ENCODE results near the gene DCDC2.

DCDC2 gene

GRCh38 chr6:24195836-24196597 is 161.8 kb downstream of the DCDC2 start:
- no peak overlapping the region for H3K9ac ChIP-seq (ENCODE audit: low read depth, low read length)
- TF ChIP-seq CTCF (IDR thresholded peaks at IDR 0.05; ENCODE audit: borderline replicate concordance, extremely low read depth, low read length, poor library complexity, severe bottlenecking) (no peak), EZH2 (IDR thresholded peaks at IDR 0.05; ENCODE audit: borderline replicate concordance, low read depth, low read length, severe bottlenecking) (no peak)
- no peaks in the 10 kb centered on the region for H3K4me1 ChIP-seq (ENCODE audit: insufficient read depth, low read length)
- no peaks in the 10 kb centered on the region for H3K36me3 ChIP-seq (ENCODE audit: insufficient read depth, low read length)
- no peak overlapping the region for H3K4me3 ChIP-seq (ENCODE audit: low read depth in 1 of 2, low read length in 2 of 2)
- H4K20me1 ChIP-seq (ENCODE audit: insufficient read depth, low read length): no peaks in the 10 kb centered on the region
- H3K9me3 ChIP-seq (ENCODE audit: insufficient read depth, low read length, severe bottlenecking): no peaks in the 10 kb centered on the region
- H3K27me3 ChIP-seq (ENCODE audit: insufficient read depth, low read length, poor library complexity): peaks cover 4% of the 10 kb centered on the region
- DNase-seq (no peak), ATAC-seq (ENCODE audit: insufficient read depth, low read depth) (no peak)
- no peaks in the 10 kb centered on the region for H3K79me2 ChIP-seq (ENCODE audit: insufficient read depth, low read length)
- H2AFZ ChIP-seq (ENCODE audit: low read depth, low read length): no peak overlapping the region
- no peak overlapping the region for H3K27ac ChIP-seq (ENCODE audit: low read length)
- H3K4me2 ChIP-seq (ENCODE audit: insufficient read depth, low read length): no peak overlapping the region

DNA sequence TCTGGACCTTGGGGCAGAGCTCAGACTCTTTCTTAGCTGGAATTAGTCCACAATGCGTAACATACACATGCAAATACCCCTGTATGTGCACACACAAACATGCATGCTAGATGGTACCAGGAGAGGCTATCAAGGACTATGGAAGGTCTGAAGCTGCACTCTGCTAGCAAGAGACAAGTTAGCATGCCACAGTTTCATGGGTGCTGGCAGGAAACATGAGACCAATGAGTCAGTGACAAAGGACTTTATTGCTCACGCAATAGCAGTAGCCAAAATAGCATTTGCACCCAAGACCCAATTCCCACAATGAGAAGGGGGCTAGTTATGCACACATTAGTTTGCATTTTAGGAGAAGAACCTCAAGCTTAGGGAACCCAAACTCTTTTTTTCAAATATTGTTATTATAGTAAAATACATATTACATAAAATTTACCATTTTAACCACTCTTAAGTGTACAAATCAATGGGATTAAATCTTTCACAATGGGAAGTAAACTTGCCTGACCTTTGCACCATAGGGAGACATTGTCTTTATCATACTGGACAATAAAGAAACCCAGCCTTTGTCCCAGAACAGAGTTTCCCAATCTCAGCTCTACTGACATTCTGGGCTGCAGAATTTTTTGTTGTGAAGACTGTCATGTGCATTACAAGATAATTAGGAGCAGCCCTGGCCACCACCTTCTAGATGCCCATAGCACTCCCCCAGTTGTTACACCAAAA is 162.7 kb downstream of the DCDC2 start:
- no peak overlapping the region for H3K9ac ChIP-seq (ENCODE audit: low read depth, low read length)
- H3K4me1 ChIP-seq (ENCODE audit: insufficient read depth, low read length): no peaks in the 10 kb centered on the region
- H3K27me3 ChIP-seq (ENCODE audit: insufficient read depth, low read length, poor library complexity): peaks cover 4% of the 10 kb centered on the region
- no peaks in the 10 kb centered on the region for H3K79me2 ChIP-seq (ENCODE audit: insufficient read depth, low read length)
- no peak overlapping the region for H2AFZ ChIP-seq (ENCODE audit: low read depth, low read length)
- H3K4me2 ChIP-seq (ENCODE audit: insufficient read depth, low read length): no peak overlapping the region
- no peaks in the 10 kb centered on the region for H3K36me3 ChIP-seq (ENCODE audit: insufficient read depth, low read length)
- DNase-seq (no peak), ATAC-seq (ENCODE audit: insufficient read depth, low read depth) (no peak)
- H3K9me3 ChIP-seq (ENCODE audit: insufficient read depth, low read length, severe bottlenecking): no peaks in the 10 kb centered on the region
- TF ChIP-seq EZH2 (IDR thresholded peaks at IDR 0.05; ENCODE audit: borderline replicate concordance, low read depth, low read length, severe bottlenecking) (no peak), CTCF (IDR thresholded peaks at IDR 0.05; ENCODE audit: borderline replicate concordance, extremely low read depth, low read length, poor library complexity, severe bottlenecking) (no peak)
- no peaks in the 10 kb centered on the region for H4K20me1 ChIP-seq (ENCODE audit: insufficient read depth, low read length)
- H3K4me3 ChIP-seq (ENCODE audit: low read depth in 1 of 2, low read length in 2 of 2): no peak overlapping the region
- no peak overlapping the region for H3K27ac ChIP-seq (ENCODE audit: low read length)

DNA sequence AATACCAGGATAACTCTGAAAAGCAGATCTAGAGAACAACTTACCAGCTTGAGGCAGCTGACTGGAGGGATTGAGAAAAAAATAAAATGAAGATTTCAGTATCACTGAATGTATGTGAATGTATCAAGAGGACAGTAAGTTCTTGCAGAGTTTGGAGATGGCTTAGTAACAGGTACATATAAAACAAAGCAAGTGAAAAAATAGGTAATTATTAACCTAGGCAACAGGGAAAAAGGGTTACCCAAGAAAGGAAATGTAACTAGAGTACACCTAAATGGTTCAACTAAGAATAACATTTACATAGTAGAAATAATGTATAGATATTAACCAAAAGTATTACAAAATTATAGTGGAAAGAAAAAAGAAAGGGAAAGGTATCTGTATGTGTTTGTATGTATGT is 164.5 kb downstream of the DCDC2 start:
- TF ChIP-seq EZH2 (IDR thresholded peaks at IDR 0.05; ENCODE audit: borderline replicate concordance, low read depth, low read length, severe bottlenecking) (no peak), CTCF (IDR thresholded peaks at IDR 0.05; ENCODE audit: borderline replicate concordance, extremely low read depth, low read length, poor library complexity, severe bottlenecking) (no peak)
- Histone ChIP-seq H3K9ac (ENCODE audit: low read depth, low read length) (no peak overlapping the region), H3K36me3 (ENCODE audit: insufficient read depth, low read length) (no peaks in the 10 kb centered on the region), H3K4me2 (ENCODE audit: insufficient read depth, low read length) (no peak overlapping the region), H3K79me2 (ENCODE audit: insufficient read depth, low read length) (no peaks in the 10 kb centered on the region), H3K9me3 (ENCODE audit: insufficient read depth, low read length, severe bottlenecking) (no peaks in the 10 kb centered on the region), H3K4me1 (ENCODE audit: insufficient read depth, low read length) (no peaks in the 10 kb centered on the region), H3K27ac (ENCODE audit: low read length) (no peak overlapping the region), H4K20me1 (ENCODE audit: insufficient read depth, low read length) (no peaks in the 10 kb centered on the region), H3K27me3 (ENCODE audit: insufficient read depth, low read length, poor library complexity) (peaks cover 4% of the 10 kb centered on the region), H3K4me3 (ENCODE audit: low read depth in 1 of 2, low read length in 2 of 2) (no peak overlapping the region), H2AFZ (ENCODE audit: low read depth, low read length) (no peak overlapping the region)
- DNase-seq (no peak), ATAC-seq (ENCODE audit: insufficient read depth, low read depth) (no peak)
